GM19025 (cell line): ENCODE results near the gene NOS3.

ENCODE experiments used
- ATAC-seq: cut with Tn5 transposase; IDR thresholded peaks from one replicate; pipeline ENCODE4 v1.9.1; 2021; ENCODE audit warnings: mild to moderate bottlenecking, low read depth, moderate library complexity; ENCODE audit not compliant: unreplicated experiment

Gene NOS3

GRCh38 chr7:150951521-150951920 lies 39.3 kb upstream of the NOS3 start:
- ATAC-seq, result no peak

GRCh38 chr7:150952331-150953050 lies 38.3 kb upstream of the NOS3 start:
- no peak for ATAC-seq

- no peak for ATAC-seq
Measured at GRCh38 chr7:150953061-150953997, 37.5 kb upstream of the NOS3 start.

GRCh38 chr7:150954201-150954985 lies 36.4 kb upstream of the NOS3 start:
- no peak for ATAC-seq

GRCh38 chr7:150954986-150955518 lies 35.8 kb upstream of the NOS3 start:
- ATAC-seq, result no peak

- no peak for ATAC-seq
Measured at GRCh38 chr7:150955519-150956394, 35.1 kb upstream of the NOS3 start.

GRCh38 chr7:150956395-150957132 lies 34.3 kb upstream of the NOS3 start:
- no peak for ATAC-seq

GRCh38 chr7:150957133-150958020 lies 33.4 kb upstream of the NOS3 start:
- no peak for ATAC-seq

GRCh38 chr7:150958062-150958552 lies 32.7 kb upstream of the NOS3 start:
- ATAC-seq, result no peak

GRCh38 chr7:150958597-150958996 lies 32.2 kb upstream of the NOS3 start:
- ATAC-seq, result no peak

- no peak for ATAC-seq
Measured at GRCh38 chr7:150959081-150959480, 31.7 kb upstream of the NOS3 start.

GRCh38 chr7:150959739-150960734 lies 30.8 kb upstream of the NOS3 start:
- ATAC-seq, result no peak

GRCh38 chr7:150961510-150962289 lies 29.1 kb upstream of the NOS3 start:
- ATAC-seq, result no peak

- no peak for ATAC-seq
Measured at GRCh38 chr7:150962290-150962552, 28.6 kb upstream of the NOS3 start.

GRCh38 chr7:150962553-150963399 lies 28.0 kb upstream of the NOS3 start:
- ATAC-seq, result peak; percentile 78
